Endothelial cell (in vitro differentiated cells): ENCODE results near the gene PPIH. TPM values are rescaled to one million over a fixed set of nuclear protein-coding genes. Genes with fewer than 3 reads are reported as not detected.
"Not testable (repeated sequence)": the region's sequence is repeated elsewhere in the genome, so short reads cannot be mapped to it uniquely, and the experiment has no call there.

Experiments
- DNase-seq: peaks from one replicate; pipeline ENCODE4 v3.0.0; 2021; ENCODE audit warnings: low spot score
- H3K27ac Mint-ChIP-seq: one replicate; pipeline ENCODE4 v1.8.0; 2021; ENCODE audit warnings: mixed read lengths, inconsistent platforms; ENCODE audit not compliant: unreplicated experiment
- H3K27me3 Mint-ChIP-seq: one replicate; pipeline ENCODE4 v1.8.0; 2021; ENCODE audit warnings: mild to moderate bottlenecking, moderate library complexity, mixed read lengths, inconsistent platforms; ENCODE audit not compliant: unreplicated experiment
- H3K36me3 Mint-ChIP-seq: one replicate; pipeline ENCODE4 v1.8.0; 2021; ENCODE audit warnings: mild to moderate bottlenecking, low read depth, mixed read lengths, inconsistent platforms; ENCODE audit not compliant: unreplicated experiment
- H3K4me1 Mint-ChIP-seq: one replicate; pipeline ENCODE4 v1.8.0; 2021; ENCODE audit warnings: mild to moderate bottlenecking, mixed read lengths, inconsistent platforms; ENCODE audit not compliant: unreplicated experiment
- H3K4me3 Mint-ChIP-seq: one replicate; pipeline ENCODE4 v1.8.0; 2021; ENCODE audit warnings: mild to moderate bottlenecking, mixed read lengths, inconsistent platforms; ENCODE audit not compliant: unreplicated experiment
- H3K9me3 Mint-ChIP-seq: one replicate; pipeline ENCODE4 v1.8.0; 2021; ENCODE audit warnings: mixed read lengths, inconsistent platforms; ENCODE audit not compliant: unreplicated experiment
- total RNA-seq: library from RNA; stranded (reverse); fragmentation: NEBNext Ultra II Directional; extraction: Animal tissue kit (Norgen Biotek cat#: 25700); gene quantifications from one replicate; pipeline ENCODE4 v1.2.1, GENCODE V29; 2021; ENCODE audit not compliant: unreplicated experiment
- TF ChIP-seq, protein P1 (sequence below): fragments of 200-600 bp; sonication (generic); IDR thresholded peaks from one replicate; pipeline ENCODE4 v1.5.0; 2021; ENCODE audit warnings: antibody characterized with exemption; ENCODE audit not compliant: unreplicated experiment

PPIH gene
- total RNA-seq, 1 donor from 2014 or later, result 37.4 TPM

GRCh38 chr1:42698081-42698813 is 40.0 kb downstream of the PPIH start:
- Mint-ChIP-seq H3K27me3 (peaks cover 2% of the 10 kb centered on the region), H3K4me3 (peak overlapping the region; percentile 26), H3K27ac (peak overlapping the region; percentile 10), H3K36me3 (peaks cover 67% of the 10 kb centered on the region), H3K4me1 (no peaks in the 10 kb centered on the region), H3K9me3 (no peaks in the 10 kb centered on the region)
- TF ChIP-seq, protein P1, sequence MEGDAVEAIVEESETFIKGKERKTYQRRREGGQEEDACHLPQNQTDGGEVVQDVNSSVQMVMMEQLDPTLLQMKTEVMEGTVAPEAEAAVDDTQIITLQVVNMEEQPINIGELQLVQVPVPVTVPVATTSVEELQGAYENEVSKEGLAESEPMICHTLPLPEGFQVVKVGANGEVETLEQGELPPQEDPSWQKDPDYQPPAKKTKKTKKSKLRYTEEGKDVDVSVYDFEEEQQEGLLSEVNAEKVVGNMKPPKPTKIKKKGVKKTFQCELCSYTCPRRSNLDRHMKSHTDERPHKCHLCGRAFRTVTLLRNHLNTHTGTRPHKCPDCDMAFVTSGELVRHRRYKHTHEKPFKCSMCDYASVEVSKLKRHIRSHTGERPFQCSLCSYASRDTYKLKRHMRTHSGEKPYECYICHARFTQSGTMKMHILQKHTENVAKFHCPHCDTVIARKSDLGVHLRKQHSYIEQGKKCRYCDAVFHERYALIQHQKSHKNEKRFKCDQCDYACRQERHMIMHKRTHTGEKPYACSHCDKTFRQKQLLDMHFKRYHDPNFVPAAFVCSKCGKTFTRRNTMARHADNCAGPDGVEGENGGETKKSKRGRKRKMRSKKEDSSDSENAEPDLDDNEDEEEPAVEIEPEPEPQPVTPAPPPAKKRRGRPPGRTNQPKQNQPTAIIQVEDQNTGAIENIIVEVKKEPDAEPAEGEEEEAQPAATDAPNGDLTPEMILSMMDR, result no peak
- DNase-seq, result no peak

GRCh38 chr1:42700006-42700405 is 41.8 kb downstream of the PPIH start:
- H3K27ac Mint-ChIP-seq, result no peak overlapping the region
- H3K4me1 Mint-ChIP-seq, result no peaks in the 10 kb centered on the region
- no peak overlapping the region for H3K4me3 Mint-ChIP-seq
- no peak for DNase-seq
- H3K36me3 Mint-ChIP-seq, result peaks cover 76% of the 10 kb centered on the region
- H3K9me3 Mint-ChIP-seq, result no peaks in the 10 kb centered on the region
- TF ChIP-seq, protein P1, result no peak
- H3K27me3 Mint-ChIP-seq, result peaks cover 2% of the 10 kb centered on the region

GRCh38 chr1:42703888-42704464 is 45.8 kb downstream of the PPIH start:
- no peak for DNase-seq
- H3K4me1 Mint-ChIP-seq, result no peaks in the 10 kb centered on the region
- no peak overlapping the region for H3K4me3 Mint-ChIP-seq
- H3K9me3 Mint-ChIP-seq, result no peaks in the 10 kb centered on the region
- H3K27ac Mint-ChIP-seq, result no peak overlapping the region
- TF ChIP-seq, protein P1, result no peak
- H3K27me3 Mint-ChIP-seq, result peaks cover 2% of the 10 kb centered on the region
- H3K36me3 Mint-ChIP-seq, result peaks cover 57% of the 10 kb centered on the region

DNA sequence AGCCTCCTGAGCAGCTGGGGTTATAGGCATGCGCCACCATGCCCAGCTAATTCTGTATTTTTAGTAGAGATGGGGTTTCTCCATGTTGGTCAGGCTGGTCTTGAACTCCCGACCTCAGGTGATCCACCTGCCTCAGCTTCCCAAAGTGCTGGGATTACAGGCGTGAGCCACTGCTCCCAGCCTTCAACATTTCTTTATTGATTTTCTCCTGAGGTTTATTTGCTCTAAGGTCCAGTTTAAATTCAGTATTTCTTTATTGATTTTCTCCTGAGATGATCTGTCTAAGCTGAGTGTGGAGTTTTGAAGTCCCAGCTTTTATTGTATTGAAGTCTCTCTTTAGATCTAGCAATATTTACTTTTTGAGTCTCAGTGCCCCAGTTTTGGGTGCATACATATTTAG is 54.6 kb downstream of the PPIH start:
- not testable (repeated sequence) for H3K4me1 Mint-ChIP-seq, H3K4me3 Mint-ChIP-seq, H3K27ac Mint-ChIP-seq, DNase-seq, H3K36me3 Mint-ChIP-seq, H3K27me3 Mint-ChIP-seq, H3K9me3 Mint-ChIP-seq

GRCh38 chr1:42713293-42713692 is 55.1 kb downstream of the PPIH start:
- Mint-ChIP-seq H3K4me3 (no peak overlapping the region), H3K36me3 (peaks cover 5% of the 10 kb centered on the region), H3K9me3 (no peaks in the 10 kb centered on the region), H3K4me1 (no peaks in the 10 kb centered on the region), H3K27me3 (peaks cover 2% of the 10 kb centered on the region), H3K27ac (no peak overlapping the region)
- TF ChIP-seq, protein P1, result no peak
- DNase-seq, result no peak

GRCh38 chr1:42714441-42714840 is 56.2 kb downstream of the PPIH start:
- H3K27me3 Mint-ChIP-seq, H3K27ac Mint-ChIP-seq, H3K4me1 Mint-ChIP-seq, H3K4me3 Mint-ChIP-seq, DNase-seq, H3K36me3 Mint-ChIP-seq, H3K9me3 Mint-ChIP-seq: not testable (repeated sequence)
